ENCODE data around the gene NFE2L2.

- TF ChIP-seq CTCF (IDR thresholded peaks at IDR 0.05; ENCODE audit: insufficient read depth, low read length, poor library complexity, severe bottlenecking), result no peak
- TF ChIP-seq EZH2phosphoT487 (conservative IDR thresholded peaks at IDR 0.05; ENCODE audit: low read length), result no peak
Measured at GRCh38 chr2:177314194-177314593, 49.7 kb upstream of the NFE2L2 start.

Measured in SU-DHL-6 (cell line).